ENCODE data around the gene DOCK2. TPM values are rescaled to one million over a fixed set of nuclear protein-coding genes. Genes with fewer than 3 reads are reported as not detected.

The DOCK2 gene
- total and polyA plus RNA-seq, 2 donors (not counting 3 experiments of a cell fraction or from before 2014, with no cell fraction given): 0.62 to 4.8 TPM

DNA sequence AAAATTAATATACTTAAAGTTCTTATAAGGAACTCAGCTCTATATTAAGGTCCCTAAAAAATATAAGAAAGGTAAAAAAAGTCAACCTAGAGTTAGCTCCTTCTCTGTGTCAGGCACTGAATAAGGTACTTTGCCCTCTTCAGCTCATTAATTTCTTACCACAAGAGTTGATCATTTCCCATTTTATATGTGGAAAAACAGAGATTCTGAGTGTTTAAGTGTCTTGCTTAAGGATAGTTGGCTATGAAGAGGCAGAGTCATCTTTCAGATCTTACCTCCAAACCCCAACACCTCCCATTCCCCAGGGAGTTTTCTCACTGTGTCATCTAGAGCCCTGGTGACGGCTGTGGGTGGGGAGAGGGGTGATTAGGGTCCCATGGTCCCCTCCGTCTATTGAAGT is 302.7 kb downstream of the DOCK2 start:
- H3K27me3 ChIP-seq (ENCODE audit: control insufficient read depth in 2 of 2, insufficient read depth in 2 of 2, low read length in 2 of 2): no peaks in the 10 kb centered on the region
- H3K9me3 ChIP-seq (replicated peaks; ENCODE audit: control insufficient read depth, insufficient read depth, low read length): no peaks in the 10 kb centered on the region
- no peak overlapping the region for H3K27ac ChIP-seq (ENCODE audit: insufficient read depth, low read depth, low read length)
- H3K4me1 ChIP-seq (ENCODE audit: control insufficient read depth, extremely low read depth, insufficient read depth, low read length): peaks cover 9% of the 10 kb centered on the region
- no peak overlapping the region for H3K4me2 ChIP-seq (ENCODE audit: insufficient read depth, low read length)
- peaks cover 20% of the 10 kb centered on the region for H3K79me2 ChIP-seq (ENCODE audit: control insufficient read depth, insufficient read depth, low read length)
- TF ChIP-seq, protein P1, sequence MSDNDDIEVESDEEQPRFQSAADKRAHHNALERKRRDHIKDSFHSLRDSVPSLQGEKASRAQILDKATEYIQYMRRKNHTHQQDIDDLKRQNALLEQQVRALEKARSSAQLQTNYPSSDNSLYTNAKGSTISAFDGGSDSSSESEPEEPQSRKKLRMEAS (IDR thresholded peaks at IDR 0.05; ENCODE audit: insufficient read depth, insufficient read length): no peak
- TF ChIP-seq POLR2AphosphoS5 (IDR thresholded peaks at IDR 0.05; ENCODE audit: insufficient read depth, low read depth, low read length) (no peak), JUN (IDR thresholded peaks at IDR 0.05; ENCODE audit: borderline replicate concordance, insufficient read depth, insufficient read length, low read depth) (no peak), FOS (IDR thresholded peaks at IDR 0.05; ENCODE audit: borderline replicate concordance, insufficient read depth, low read length) (no peak), POLR2A (IDR thresholded peaks at IDR 0.05; ENCODE audit: low read depth, low read length) (no peak), MYC (IDR thresholded peaks at IDR 0.05; ENCODE audit: low read depth, low read length) (no peak), EZH2 (IDR thresholded peaks at IDR 0.05; ENCODE audit: borderline replicate concordance, low read depth, low read length, severe bottlenecking) (no peak), GATA2 (IDR thresholded peaks at IDR 0.05; ENCODE audit: insufficient read depth, insufficient read length, low read depth, low read length) (no peak)
- TF ChIP-seq, protein P2, sequence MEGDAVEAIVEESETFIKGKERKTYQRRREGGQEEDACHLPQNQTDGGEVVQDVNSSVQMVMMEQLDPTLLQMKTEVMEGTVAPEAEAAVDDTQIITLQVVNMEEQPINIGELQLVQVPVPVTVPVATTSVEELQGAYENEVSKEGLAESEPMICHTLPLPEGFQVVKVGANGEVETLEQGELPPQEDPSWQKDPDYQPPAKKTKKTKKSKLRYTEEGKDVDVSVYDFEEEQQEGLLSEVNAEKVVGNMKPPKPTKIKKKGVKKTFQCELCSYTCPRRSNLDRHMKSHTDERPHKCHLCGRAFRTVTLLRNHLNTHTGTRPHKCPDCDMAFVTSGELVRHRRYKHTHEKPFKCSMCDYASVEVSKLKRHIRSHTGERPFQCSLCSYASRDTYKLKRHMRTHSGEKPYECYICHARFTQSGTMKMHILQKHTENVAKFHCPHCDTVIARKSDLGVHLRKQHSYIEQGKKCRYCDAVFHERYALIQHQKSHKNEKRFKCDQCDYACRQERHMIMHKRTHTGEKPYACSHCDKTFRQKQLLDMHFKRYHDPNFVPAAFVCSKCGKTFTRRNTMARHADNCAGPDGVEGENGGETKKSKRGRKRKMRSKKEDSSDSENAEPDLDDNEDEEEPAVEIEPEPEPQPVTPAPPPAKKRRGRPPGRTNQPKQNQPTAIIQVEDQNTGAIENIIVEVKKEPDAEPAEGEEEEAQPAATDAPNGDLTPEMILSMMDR (IDR thresholded peaks at IDR 0.05; ENCODE audit: extremely low read depth in 1 of 2, insufficient read depth in 1 of 2, low read depth in 1 of 2, low read length in 2 of 2): no peak
- H3K36me3 ChIP-seq (ENCODE audit: control insufficient read depth in 2 of 2, extremely low read depth in 1 of 2, insufficient read depth in 2 of 2, low read length in 2 of 2): no peaks in the 10 kb centered on the region
- no peak overlapping the region for H3K4me3 ChIP-seq (replicated peaks in 1 of 3; ENCODE audit: insufficient read depth in 1 of 3, low read depth in 1 of 3, low read length in 3 of 3)
- CTCF ChIA-PET: interaction anchor here (1.9 kb wide), 1 partner anchor 10 kb away, joined by 6 read pairs; no protein-coding TSS in a partner anchor
- H4K20me1 ChIP-seq (replicated peaks; ENCODE audit: control insufficient read depth, extremely low read depth, insufficient read depth, low read length): no peaks in the 10 kb centered on the region
- POLR2A ChIA-PET: no interaction called here
- no peak for DNase-seq (ENCODE audit: low read depth, low spot score)
- H2AFZ ChIP-seq (ENCODE audit: low read depth, low read length): no peak overlapping the region
- no TSS peak for BruUV-seq (replicated peaks)
- H3K9me1 ChIP-seq (replicated peaks; ENCODE audit: control insufficient read depth, extremely low read depth, insufficient read depth, low read length): no peaks in the 10 kb centered on the region
- intact Hi-C loops (cut with micrococcal nuclease): no loop called here
- no peak overlapping the region for H3K9ac ChIP-seq (replicated peaks; ENCODE audit: extremely low read depth, insufficient read depth, low read length)
- dilution Hi-C loops (cut with MboI; ENCODE audit: extremely low pct_ligation_motif_present, low sequenced_read_pairs): no loop called here
- no peak for FAIRE-seq
